OCI-M2 (cell line): ENCODE data around the gene COL23A1.

Experiments
- DNase-seq: peaks from one replicate; lab custom pipeline; 2025; ENCODE audit not compliant: unreplicated experiment; lab: John Stamatoyannopoulos, UW

COL23A1 gene

DNA sequence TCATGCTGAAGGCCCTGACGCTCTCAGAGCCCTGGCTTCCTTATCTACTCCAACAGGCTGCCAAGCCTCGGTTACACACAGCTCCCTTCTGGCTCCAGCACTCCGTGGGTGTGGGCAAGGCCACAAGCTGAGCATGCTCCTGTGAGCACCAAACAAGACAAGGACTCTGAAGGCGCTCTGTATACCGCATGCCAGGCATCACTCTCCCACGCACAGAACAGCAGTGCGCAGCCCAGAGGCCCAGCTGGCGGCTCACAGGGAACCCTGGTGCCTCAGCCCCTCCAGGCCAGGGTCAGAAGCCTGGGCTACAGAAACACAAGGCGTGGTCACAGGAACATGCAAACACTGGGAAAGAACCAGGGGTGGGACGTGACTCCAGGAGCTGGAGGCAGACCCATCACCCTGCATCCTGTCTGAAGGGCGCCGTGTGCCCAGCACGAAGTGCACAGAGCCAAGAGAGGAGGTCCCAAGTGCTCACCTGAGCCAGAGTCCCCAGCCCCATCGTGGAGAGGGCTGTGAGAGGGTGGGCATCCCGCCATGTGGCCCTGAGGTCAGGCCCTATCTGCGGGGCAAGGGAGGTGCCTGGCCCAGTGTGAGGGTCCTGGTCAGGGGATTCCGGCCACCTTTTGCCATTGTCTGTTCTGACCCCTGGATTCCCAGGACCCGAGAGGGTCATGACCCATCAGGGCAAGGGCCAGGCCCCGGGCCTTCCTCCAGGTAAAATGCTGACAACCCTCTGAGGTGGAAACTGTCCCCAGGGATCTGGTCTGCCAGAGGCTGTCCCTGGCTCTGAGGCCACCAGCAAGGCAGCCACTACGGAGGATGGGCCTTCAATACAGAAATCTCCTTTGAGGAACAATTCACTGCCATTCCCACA, 54.7 kb downstream of the COL23A1 start:
- no peak for DNase-seq

DNA sequence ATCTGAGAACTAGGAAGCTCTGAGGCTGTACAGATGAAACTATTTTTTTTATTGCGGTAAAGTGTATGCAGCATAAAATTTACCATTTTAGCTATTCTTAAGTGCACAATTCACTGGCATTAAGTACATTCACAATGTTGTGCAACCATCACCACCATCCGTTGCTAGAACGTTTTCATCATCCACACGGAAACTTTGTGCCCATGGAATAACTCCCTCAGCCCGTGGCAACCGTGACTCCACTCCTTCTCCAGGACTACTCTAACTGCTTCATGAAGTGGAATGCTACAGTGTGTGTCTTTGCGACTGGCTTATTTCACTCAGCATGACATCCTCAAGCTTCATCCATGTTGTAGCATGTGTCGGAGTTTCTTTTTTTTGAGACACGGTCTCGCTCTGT, 57.1 kb downstream of the COL23A1 start:
- DNase-seq: no peak

DNA sequence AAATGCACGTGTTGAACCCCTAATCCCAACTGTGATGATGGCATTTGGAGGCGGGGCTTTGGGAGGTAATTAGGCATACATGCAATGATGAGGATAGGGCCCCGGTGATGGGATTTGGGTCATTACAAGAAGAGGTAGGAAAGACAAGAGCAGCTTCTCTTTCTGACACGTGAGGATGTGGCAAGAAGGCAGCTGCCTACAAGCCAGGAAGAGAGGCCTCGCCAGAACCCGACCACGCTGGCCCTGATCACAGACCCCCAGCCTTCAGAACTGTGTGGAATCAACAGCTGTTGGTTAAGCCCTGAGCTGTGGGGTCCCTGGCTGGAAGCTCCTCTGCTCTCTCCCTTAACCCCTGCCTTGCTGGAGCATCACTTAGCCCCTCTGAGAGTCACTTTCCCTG, 57.5 kb downstream of the COL23A1 start:
- no peak for DNase-seq

DNA sequence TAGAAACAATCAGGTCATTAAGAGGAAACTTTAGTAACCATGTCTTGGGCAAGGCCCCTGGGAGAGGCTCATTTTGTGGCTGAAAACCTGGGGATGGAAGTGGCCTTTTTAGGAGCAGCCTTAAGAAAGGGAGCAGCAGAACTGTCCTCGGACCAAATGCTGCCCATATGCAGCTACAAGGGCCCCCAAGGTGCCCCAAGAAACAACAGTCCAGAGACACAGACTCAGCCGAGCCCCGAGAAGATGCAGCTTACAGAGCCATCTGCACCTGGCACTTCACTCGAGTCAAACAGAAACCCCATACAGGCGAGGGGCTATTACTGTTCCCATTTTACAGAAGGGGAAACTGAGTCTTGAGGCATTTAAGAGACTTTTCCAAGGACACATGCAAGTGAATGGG, 58.0 kb downstream of the COL23A1 start:
- DNase-seq: no peak

DNA sequence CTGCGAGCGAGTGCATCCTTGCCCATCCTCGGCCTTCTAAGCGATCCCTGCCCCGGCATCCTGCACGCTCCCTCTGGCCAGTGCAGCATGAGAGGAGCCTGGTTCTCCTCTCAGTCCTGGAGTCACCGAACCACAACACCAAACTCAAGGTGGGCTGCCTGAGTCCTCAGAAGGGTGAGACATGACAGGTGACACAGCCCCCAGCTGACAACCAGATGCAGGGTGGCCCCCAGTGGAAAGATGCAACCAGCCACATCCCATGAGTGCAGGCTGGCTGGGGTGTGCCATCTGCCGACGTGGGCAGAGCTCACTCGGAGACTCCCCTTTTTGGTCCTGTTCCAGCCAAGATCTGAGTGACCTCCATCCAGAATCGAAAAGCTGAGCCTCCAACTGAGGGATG, 58.4 kb downstream of the COL23A1 start:
- no peak for DNase-seq

DNA sequence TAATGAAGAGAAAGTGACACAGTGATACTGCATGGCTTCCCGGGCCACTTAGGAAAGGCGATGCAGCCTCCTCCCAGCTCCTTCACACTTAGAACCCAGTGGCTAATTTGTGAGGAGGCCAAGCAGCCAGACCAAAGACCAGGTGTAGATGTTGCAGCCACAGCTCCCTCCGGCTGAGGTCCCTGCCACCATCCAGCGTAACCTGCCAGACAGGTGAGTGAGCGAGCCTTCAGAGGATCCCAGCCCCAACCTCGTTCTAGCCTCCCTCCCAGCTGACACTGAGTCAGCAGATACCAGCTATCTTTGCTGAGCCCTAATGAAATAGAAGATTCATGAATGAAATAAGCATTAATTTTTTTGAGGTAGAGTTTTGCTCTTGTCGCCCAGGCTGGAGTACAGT, 59.7 kb downstream of the COL23A1 start:
- DNase-seq: no peak

DNA sequence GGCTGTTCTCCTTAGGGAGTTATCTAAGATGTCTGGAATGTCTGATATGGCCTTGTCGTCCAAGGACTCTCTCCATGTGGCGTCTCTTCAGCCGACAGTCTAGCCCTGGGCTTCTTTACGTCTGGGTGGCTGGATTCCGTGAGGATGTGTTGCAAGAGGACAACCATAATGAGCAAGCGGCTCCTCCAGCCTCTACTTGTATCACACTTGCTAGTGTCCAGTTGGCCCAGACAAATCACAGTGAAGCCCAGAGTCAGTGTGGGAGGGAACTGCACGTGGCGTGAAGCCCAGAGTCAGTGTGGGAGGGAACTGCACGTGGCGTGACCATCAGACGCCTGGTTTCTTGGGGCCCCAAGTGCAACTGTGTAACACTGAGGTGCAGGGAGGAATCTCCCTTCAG, 61.1 kb downstream of the COL23A1 start:
- no peak for DNase-seq

DNA sequence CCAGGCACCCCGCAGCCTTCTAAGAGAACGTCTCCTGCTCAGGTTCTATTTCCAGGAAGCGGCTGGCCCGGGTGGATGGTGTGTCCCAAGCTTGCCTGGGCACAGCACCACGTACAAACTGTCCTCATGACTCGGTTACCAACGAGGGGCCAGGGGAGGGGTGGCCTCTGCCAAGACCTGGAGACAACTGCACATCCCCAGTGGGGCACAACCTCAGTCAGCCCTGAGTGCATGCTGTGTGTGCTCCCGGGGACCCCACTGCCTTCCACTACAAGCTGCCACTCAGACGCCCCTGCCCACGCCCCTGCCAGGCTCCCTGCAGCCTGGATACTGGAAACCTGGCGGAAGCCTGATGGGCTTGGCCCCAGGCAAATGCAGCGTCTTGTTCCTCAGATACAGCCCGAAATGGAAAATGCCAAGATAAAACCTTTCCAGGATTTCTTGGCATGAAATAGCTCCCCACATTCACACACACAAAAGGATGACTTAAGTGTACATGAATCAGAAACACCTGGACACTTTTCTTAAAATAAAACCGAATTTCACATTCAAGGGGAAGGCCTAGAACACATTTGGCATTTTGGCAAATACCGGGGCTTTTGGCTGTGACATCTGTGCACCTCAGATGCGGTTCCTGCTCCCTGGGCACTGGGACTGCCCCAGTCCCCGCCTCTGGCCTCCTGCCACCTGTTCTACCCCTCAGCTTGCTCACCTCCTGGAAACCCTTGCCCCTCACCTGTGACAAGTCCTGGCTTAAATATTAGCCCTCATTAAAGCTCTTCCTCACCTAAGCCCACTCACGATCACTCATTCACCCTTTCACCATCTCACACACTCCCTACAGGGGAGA, 62.5 kb downstream of the COL23A1 start:
- DNase-seq: no peak

DNA sequence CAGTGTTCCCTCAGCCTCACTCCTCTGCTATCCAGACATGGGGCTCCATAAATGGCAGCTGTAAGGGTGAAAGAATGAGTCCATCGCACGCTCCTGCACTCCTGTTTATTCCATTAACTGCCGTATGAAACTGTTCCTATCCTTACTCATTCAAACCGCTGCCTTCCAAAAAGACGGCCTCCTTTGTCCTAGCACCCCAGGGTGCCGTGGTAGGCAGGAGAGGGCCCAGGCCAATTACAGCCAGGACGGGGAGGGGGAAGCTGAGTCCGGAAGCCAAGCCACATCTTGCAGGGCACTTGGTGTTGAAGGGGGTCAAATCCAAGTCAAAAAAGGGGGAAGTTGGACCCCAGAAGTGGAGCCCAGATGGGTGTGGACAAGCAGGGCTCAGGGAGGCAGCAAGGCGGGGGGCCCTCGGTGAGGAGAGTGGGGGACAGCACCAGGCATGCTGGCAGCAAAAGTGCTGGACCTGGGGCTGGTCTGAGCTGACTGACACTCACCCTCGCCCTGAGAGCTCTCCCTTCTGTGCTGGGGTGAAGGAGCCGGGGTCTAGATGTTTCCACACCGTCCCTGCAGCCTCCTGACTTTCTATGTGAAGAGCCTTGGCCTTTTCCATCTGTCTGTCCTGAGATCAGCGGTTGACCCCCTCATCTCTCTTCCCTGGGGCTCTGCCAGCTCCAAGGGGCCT, 63.3 kb downstream of the COL23A1 start:
- no peak for DNase-seq

DNA sequence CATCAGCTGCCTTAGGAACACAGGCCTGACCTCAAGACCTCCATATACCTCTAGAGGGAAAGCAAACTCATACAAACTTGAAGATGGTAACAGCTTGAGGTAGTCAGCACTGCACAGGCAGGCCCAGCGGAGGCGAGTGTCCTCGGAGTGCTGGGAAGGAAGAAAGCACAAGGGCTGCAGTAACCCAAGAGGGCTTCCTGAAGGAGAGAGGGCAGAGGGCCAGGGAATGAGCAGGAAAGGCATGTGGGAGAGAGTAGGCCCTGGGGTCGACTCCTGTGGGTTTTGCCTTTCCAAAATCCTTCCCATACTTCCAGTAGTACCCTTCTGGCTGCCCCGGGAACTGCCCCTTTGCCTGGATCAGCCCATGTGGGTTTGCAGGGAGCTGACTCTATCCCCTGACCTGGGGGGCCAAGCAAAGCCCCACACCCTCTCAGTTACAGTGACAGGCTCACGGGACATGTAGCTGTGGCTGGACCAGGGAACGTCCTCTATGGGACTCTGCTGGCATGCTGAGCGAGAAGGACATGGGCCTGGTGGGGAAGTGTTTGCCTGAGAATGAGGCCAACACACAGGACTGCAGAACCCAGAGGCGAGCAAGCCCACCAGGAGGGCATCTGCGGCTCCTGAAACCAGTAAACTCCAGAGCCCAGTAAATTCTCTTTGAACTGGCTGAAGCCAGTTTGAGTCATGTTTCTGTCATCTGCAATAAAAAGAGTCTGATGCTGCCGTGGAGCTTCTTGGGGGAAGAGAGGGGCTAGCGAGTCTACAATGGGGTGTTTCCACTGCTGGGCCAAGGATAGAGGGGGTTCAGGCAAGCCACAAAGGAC, 64.1 kb downstream of the COL23A1 start:
- DNase-seq: no peak

DNA sequence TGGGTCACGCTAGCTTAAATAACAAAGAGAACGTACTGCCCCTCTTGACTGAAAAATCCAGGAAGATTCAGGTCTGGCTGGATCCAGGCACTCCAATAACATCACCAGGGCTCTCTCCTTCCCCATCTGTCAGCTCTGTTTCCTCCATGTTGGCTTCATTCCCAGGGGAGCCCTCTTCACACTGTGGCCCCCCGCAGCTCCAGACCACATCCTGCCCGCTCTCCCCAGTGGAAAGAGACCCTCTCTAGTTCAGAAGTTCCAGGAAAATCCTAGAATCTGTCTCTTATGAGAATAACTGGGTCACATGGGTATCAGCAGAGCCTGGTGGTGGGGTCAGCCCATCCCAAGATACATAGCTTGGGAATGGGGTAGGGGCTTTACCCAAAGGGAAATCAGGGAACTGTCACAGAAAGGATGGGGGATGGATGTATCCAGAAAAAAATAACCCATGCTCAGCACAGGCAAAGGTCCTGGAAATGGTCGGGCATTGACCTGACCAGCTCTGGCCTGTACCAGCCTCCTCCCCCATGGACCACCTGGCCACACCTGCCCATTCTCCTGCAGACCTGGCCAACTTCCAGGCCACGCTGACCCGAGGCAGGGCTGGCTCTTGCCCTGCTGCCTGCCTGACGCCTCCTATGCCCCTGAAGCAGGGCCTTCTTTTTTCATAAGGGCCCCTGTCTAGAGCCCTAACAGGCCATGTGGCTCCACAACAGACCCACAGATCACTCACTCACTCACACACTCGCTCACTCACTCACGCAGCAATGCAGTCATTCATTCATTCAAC, 65.9 kb downstream of the COL23A1 start:
- no peak for DNase-seq

DNA sequence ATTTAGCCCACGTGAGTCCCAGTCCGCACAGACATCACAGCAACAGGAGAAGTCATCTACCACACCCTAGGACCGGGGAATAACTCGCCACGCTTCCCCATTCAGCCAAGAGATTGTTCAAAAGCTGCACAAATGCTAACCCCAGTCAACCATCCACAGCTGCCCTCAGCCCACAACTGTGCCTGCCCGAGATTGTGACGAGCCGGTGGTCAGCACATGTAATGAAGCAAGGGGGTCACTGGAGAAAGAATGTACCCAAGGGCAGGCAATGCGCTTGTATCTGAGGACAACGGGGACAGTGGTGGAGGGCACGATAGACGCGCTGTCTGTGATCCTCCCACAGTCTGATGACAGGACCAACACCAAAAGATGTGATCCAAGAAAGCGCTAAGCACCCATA, 67.8 kb downstream of the COL23A1 start:
- no peak for DNase-seq

DNA sequence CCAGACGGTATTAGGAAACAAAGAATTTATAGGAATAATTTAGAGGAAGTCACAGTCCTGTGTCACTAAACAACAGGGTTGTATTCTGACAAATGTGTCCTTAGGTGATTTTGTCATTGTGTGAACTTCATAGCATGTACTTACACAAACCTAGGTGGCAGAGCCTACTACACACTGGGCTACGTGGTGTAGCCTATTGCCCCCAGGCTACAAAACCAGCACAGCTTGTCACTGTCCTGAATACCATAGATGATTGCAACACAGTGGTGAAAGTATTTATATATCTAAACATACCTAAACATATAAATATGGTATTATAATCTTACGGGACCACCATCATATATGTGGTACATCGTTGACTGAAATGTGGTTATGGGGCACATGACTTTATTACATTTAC, 69.3 kb downstream of the COL23A1 start:
- no peak for DNase-seq

DNA sequence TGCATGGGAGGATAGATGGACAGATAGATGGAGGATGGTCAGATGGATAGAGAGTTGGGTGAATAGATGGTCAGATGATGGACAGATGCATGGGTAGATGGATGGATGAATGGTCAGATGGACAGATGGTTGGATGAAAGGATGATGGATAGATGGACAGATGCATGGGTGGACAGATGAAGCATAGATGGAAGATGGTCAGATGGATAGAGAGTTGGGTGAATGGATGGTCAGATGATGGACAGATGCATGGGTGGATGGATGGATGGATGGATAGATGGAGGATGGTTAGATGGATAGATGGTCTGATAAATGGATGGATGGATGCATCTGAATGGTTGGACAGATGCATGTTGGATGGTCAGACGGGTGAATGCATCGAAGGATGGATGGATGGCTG, 70.4 kb downstream of the COL23A1 start:
- no peak for DNase-seq

DNA sequence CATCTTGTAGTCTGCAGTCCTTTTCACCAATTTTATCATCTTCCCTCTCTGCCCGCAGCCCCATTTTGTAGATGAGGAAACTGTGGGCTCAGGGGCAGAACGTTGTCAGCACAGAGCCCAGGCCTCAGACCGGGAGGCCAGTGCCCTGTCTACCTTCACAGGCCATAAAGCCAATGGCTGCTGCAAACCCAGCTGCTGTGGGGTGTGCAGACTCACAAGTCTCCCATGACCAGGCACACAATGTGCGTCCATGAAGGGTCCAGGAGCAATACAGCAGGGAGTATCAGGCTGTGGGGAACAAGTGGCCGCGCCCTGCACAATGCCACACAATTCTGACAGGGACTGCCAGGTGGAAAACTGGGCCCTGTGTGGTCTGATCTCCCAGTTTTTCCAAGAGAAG, 71.0 kb downstream of the COL23A1 start:
- DNase-seq: no peak

DNA sequence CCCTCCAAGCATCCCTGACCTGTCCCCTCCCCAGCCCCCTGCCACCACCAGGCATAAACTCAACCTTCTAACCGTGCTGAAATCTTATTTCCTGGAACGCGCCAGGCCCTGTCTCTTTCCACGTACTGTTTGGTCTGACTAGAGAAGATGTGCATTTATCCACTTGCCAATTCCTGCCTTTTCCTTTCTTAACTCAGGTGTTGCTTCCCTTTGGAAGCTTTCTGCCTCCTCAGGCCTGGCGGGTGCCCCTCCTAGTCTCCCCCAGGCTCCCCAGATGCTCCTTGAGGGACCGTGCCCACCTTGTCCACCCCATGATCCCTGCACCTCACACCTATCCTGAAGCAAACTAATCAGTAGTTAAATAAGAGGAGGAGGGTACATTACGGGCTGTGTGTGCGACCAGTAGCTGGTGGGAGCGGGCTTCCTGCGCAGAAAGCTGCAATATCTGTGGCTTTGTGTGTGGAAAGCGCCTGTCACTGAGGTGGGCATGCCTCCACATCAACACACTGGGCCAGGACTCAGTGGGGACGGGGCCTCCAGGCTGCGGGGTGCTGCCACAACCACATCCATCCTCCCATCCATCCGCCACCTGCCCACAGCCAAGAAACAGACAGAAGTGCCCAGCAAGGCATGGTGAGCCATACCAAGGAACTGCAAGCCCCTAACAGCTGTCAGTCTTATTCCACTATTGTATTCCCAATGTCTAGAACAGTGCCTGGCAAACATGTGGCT, 73.5 kb downstream of the COL23A1 start:
- no peak for DNase-seq

DNA sequence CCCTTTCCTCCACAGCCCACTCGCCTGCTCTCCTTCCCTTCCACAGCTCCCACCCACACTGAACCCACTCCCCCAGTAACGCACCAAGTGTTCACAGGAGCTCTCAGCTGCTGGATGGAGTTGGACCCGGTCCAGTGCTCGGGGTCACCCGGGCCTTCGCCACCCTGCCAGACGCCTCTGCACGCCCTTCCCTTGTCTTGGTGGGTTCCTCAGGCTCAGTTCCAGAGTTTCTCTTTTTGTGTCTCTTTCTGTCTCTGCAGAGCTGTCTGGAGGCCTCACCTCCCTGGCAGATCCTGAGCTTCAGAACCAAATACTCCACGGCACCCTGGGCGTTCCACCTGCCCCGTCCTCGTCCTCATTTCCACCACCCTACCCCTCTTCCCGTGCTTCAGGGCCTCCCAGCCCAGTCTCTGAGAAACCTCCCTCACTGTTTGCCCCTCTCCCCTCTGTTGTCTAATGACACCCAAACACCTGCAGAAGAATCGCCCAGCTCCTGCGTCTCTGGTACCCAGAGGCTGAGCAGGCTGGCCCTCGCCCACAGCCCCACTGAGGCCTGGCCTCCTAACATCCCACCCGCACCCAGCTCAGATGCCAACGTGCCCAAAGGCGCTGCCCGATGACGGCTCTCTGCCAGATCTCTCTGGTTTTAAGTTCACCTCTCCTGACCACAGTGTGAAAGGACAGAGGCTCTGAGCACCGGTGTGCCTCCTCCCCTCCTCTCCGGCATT, 74.3 kb downstream of the COL23A1 start:
- DNase-seq: no peak

DNA sequence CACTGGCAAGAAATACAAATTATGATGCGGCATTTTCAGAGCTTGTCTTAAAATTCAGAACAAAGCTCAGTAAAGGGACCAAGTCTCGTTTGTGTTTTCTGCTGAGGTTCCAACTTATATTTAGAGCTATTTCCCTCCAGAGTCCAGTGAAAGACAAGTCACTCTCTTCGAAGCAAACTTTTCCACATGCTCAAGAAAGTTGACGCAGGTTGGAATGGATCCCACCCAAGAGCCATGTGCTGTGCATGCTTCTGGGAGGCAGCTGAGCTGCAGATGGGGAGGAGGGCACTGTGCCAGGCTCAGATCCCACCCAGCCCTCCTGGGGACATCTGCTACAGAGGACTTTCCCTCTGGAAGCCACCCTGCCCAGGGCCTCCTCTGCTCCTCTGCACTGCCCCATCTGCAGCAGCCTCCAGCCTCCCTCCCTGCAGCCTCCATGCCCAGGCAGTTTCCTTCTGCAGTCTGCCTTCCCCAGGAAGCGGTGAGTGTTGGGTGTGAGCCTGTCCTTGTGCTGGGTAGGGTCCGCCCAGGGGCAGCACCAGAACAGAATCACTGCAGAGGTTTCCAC, 75.3 kb downstream of the COL23A1 start:
- DNase-seq: no peak
